ENCODE results near the gene SERP1. TPM values are rescaled to one million over a fixed set of nuclear protein-coding genes. Genes with fewer than 3 reads are reported as not detected.

Gene SERP1
- total RNA-seq, 2 donors from 2014 or later = 212 to 239 TPM

GRCh38 chr3:150582620-150583019 lies 36.3 kb upstream of the SERP1 start:
- no peak for DNase-seq (ENCODE audit: low spot score)
- no peaks in the 10 kb centered on the region for H3K27me3 ChIP-seq (replicated peaks; ENCODE audit: insufficient read depth)
- TF ChIP-seq CTCF (IDR thresholded peaks at IDR 0.05) = no peak
- no peaks in the 10 kb centered on the region for H3K4me1 ChIP-seq (ENCODE audit: control insufficient read depth in 1 of 2, low read depth in 2 of 2)
- peaks cover 14% of the 10 kb centered on the region for H3K36me3 ChIP-seq
- no peak overlapping the region for H3K27ac ChIP-seq
- H3K4me3 ChIP-seq = no peak overlapping the region
- H3K9me3 ChIP-seq = no peaks in the 10 kb centered on the region
- no peak for ATAC-seq (ENCODE audit: insufficient number of reproducible peaks, low FRiP score, low read depth)

GRCh38 chr3:150581174-150581573 lies 34.9 kb upstream of the SERP1 start:
- Histone ChIP-seq H3K4me1 (ENCODE audit: control insufficient read depth in 1 of 2, low read depth in 2 of 2) (no peaks in the 10 kb centered on the region), H3K27ac (no peak overlapping the region), H3K36me3 (peaks cover 26% of the 10 kb centered on the region), H3K4me3 (no peak overlapping the region), H3K9me3 (no peaks in the 10 kb centered on the region), H3K27me3 (replicated peaks; ENCODE audit: insufficient read depth) (no peaks in the 10 kb centered on the region)
- ATAC-seq (ENCODE audit: insufficient number of reproducible peaks, low FRiP score, low read depth) (no peak), DNase-seq (ENCODE audit: low spot score) (no peak)
- TF ChIP-seq CTCF (IDR thresholded peaks at IDR 0.05) = no peak

- H3K36me3 ChIP-seq = peaks cover 22% of the 10 kb centered on the region
Observed at GRCh38 chr3:150577855-150578254, 31.6 kb upstream of the SERP1 start.

GRCh38 chr3:150567328-150567727 lies 21.0 kb upstream of the SERP1 start:
- no peak for DNase-seq (ENCODE audit: low spot score)
- ATAC-seq (ENCODE audit: insufficient number of reproducible peaks, low FRiP score, low read depth) = no peak
- TF ChIP-seq CTCF (IDR thresholded peaks at IDR 0.05) = no peak
- Histone ChIP-seq H3K9me3 (no peaks in the 10 kb centered on the region), H3K27ac (no peak overlapping the region), H3K36me3 (peaks cover 29% of the 10 kb centered on the region), H3K27me3 (replicated peaks; ENCODE audit: insufficient read depth) (no peaks in the 10 kb centered on the region), H3K4me3 (no peak overlapping the region), H3K4me1 (ENCODE audit: control insufficient read depth in 1 of 2, low read depth in 2 of 2) (no peaks in the 10 kb centered on the region)

More at GRCh38 chr3:150577855-150578254, 31.6 kb upstream of the SERP1 start:
- Histone ChIP-seq H3K27ac (no peak overlapping the region), H3K9me3 (no peaks in the 10 kb centered on the region), H3K4me3 (no peak overlapping the region), H3K4me1 (ENCODE audit: control insufficient read depth in 1 of 2, low read depth in 2 of 2) (no peaks in the 10 kb centered on the region), H3K27me3 (replicated peaks; ENCODE audit: insufficient read depth) (no peaks in the 10 kb centered on the region)
- ATAC-seq (ENCODE audit: insufficient number of reproducible peaks, low FRiP score, low read depth) (no peak), DNase-seq (ENCODE audit: low spot score) (no peak)
- TF ChIP-seq CTCF (IDR thresholded peaks at IDR 0.05) = no peak

- Histone ChIP-seq H3K36me3 (peaks cover 15% of the 10 kb centered on the region), H3K27me3 (replicated peaks; ENCODE audit: insufficient read depth) (no peaks in the 10 kb centered on the region), H3K9me3 (no peaks in the 10 kb centered on the region), H3K4me3 (no peak overlapping the region), H3K27ac (no peak overlapping the region), H3K4me1 (ENCODE audit: control insufficient read depth in 1 of 2, low read depth in 2 of 2) (no peaks in the 10 kb centered on the region)
- no peak for ATAC-seq (ENCODE audit: insufficient number of reproducible peaks, low FRiP score, low read depth)
- TF ChIP-seq CTCF (IDR thresholded peaks at IDR 0.05) = no peak
- no peak for DNase-seq (ENCODE audit: low spot score)
Observed at GRCh38 chr3:150564243-150564642, 17.9 kb upstream of the SERP1 start.

All from thoracic aorta (tissue), 2 donors.